Karpas-422 (cell line): ENCODE measurements around the gene PSME4. TPM values are rescaled to one million over a fixed set of nuclear protein-coding genes. Genes with fewer than 3 reads are reported as not detected.
"Not testable (repeated sequence)": the region's sequence is repeated elsewhere in the genome, so short reads cannot be mapped to it uniquely, and the experiment has no call there.

Experiments
- DNase-seq: peaks from one replicate; pipeline ENCODE4 v3.0.0-alpha.2; 2015
- H2AFZ ChIP-seq: fragments of 200-600 bp; sonication (generic); 2 replicates; pipeline ENCODE4 v1.6.1; 2014; ENCODE audit warnings: antibody characterized with exemption, low read length, mixed read lengths
- H3K27ac ChIP-seq: fragments of 200-600 bp; sonication (generic); 2 replicates; pipeline ENCODE4 v1.5.1; 2014; ENCODE audit warnings: mild to moderate bottlenecking, low read length, moderate library complexity
- H3K27me3 ChIP-seq: fragments of 200-600 bp; sonication (generic); 2 replicates; pipeline ENCODE4 v1.6.1; 2014; ENCODE audit warnings: low read length, mixed read lengths
- H3K36me3 ChIP-seq: fragments of 200-600 bp; sonication (generic); 2 replicates; pipeline ENCODE4 v1.6.1; 2014; ENCODE audit warnings: low read length, mixed read lengths; ENCODE audit not compliant: insufficient read depth
- H3K4me1 ChIP-seq: fragments of 200-600 bp; sonication (generic); 2 replicates; pipeline ENCODE4 v1.6.1; 2014; ENCODE audit warnings: mild to moderate bottlenecking, low read length, mixed read lengths
- H3K4me2 ChIP-seq: fragments of 200-600 bp; sonication (generic); 2 replicates; pipeline ENCODE4 v1.6.1; 2014; ENCODE audit warnings: low read length, low read depth, mild to moderate bottlenecking; ENCODE audit not compliant: poor library complexity, severe bottlenecking
- H3K4me3 ChIP-seq: fragments of 200-600 bp; sonication (generic); 2 replicates; pipeline ENCODE4 v1.5.1; 2014; ENCODE audit warnings: mild to moderate bottlenecking, antibody characterized with exemption, low read length, mixed read lengths
- H3K79me2 ChIP-seq: fragments of 200-600 bp; sonication (generic); 2 replicates; pipeline ENCODE4 v1.6.1; 2014; ENCODE audit warnings: mild to moderate bottlenecking, low read length, mixed read lengths
- H3K9ac ChIP-seq: fragments of 200-600 bp; sonication (generic); 2 replicates; pipeline ENCODE4 v1.6.0; 2014; ENCODE audit warnings: low read length
- H3K9me2 ChIP-seq: fragments of 200-600 bp; sonication (generic), shearing (Covaris generic); replicated peaks from 2 replicates; pipeline ENCODE4 v1.6.0; 2014; ENCODE audit warnings: mild to moderate bottlenecking, low read length, moderate library complexity; ENCODE audit not compliant: insufficient read depth
- H3K9me3 ChIP-seq: fragments of 300-700, 200-600 bp; sonication (generic); 2 replicates; pipeline ENCODE4 v1.6.1; 2014; ENCODE audit warnings: low read length, mixed read lengths
- H4K20me1 ChIP-seq: fragments of 200-600 bp; sonication (generic); 2 replicates; pipeline ENCODE4 v1.6.1; 2014; ENCODE audit warnings: mild to moderate bottlenecking, antibody characterized with exemption, low read length, low read depth; ENCODE audit not compliant: insufficient read depth
- total RNA-seq: library from RNA; depleted of rRNA; stranded (reverse); fragments of >200 nt; shearing (Covaris generic); gene quantifications from 2 replicates; pipeline ENCODE4 v1.2.3, GENCODE V29; 2014; ENCODE audit warnings: low replicate concordance

PSME4 gene
- total RNA-seq, 1 experiment from 2014 or later: 67.5 TPM

GRCh38 chr2:53851052-53851757 lies 119.6 kb downstream of the PSME4 start:
- H4K20me1 ChIP-seq, H3K4me1 ChIP-seq, H3K9me3 ChIP-seq, H3K27me3 ChIP-seq, H3K4me2 ChIP-seq, H3K27ac ChIP-seq, DNase-seq, H3K9ac ChIP-seq, H2AFZ ChIP-seq, H3K4me3 ChIP-seq, H3K9me2 ChIP-seq: not testable (repeated sequence)
- Histone ChIP-seq H3K79me2 (peaks cover 25% of the 10 kb centered on the region), H3K36me3 (peaks cover 29% of the 10 kb centered on the region)

GRCh38 chr2:53848062-53848461 lies 122.7 kb downstream of the PSME4 start:
- Histone ChIP-seq H2AFZ (no peak overlapping the region), H3K9me3 (no peaks in the 10 kb centered on the region), H3K4me2 (no peak overlapping the region), H3K9ac (no peak overlapping the region), H3K27me3 (no peaks in the 10 kb centered on the region), H3K36me3 (peaks cover 15% of the 10 kb centered on the region; the same call in 1 of the 2 replicates), H4K20me1 (no peaks in the 10 kb centered on the region), H3K27ac (no peak overlapping the region), H3K79me2 (peaks cover 12% of the 10 kb centered on the region), H3K4me1 (no peaks in the 10 kb centered on the region), H3K9me2 (no peaks in the 10 kb centered on the region), H3K4me3 (no peak overlapping the region)
- no peak for DNase-seq

- no peak overlapping the region for H2AFZ ChIP-seq
- no peak overlapping the region for H3K4me3 ChIP-seq
- H3K9me3 ChIP-seq: no peaks in the 10 kb centered on the region
- H3K79me2 ChIP-seq: no peaks in the 10 kb centered on the region
- no peak overlapping the region for H3K27ac ChIP-seq
- H3K9me2 ChIP-seq: no peaks in the 10 kb centered on the region
- no peaks in the 10 kb centered on the region for H4K20me1 ChIP-seq
- DNase-seq: no peak
- no peaks in the 10 kb centered on the region for H3K4me1 ChIP-seq
- H3K27me3 ChIP-seq: no peaks in the 10 kb centered on the region
- no peak overlapping the region for H3K9ac ChIP-seq
- no peak overlapping the region for H3K4me2 ChIP-seq
- H3K36me3 ChIP-seq: peaks cover under 1% of the 10 kb centered on the region; the same call in 1 of the 2 replicates
These were observed 127.2 kb downstream of the PSME4 start for GRCh38 chr2:53843595-53843994.

GRCh38 chr2:53842891-53843290 lies 127.9 kb downstream of the PSME4 start:
- Histone ChIP-seq H4K20me1 (no peaks in the 10 kb centered on the region), H3K36me3 (no peaks in the 10 kb centered on the region; the same call in 1 of the 2 replicates), H3K9me2 (no peaks in the 10 kb centered on the region), H2AFZ (no peak overlapping the region), H3K4me3 (no peak overlapping the region), H3K9me3 (no peaks in the 10 kb centered on the region), H3K27ac (no peak overlapping the region), H3K9ac (no peak overlapping the region), H3K79me2 (no peaks in the 10 kb centered on the region), H3K4me1 (no peaks in the 10 kb centered on the region), H3K27me3 (no peaks in the 10 kb centered on the region), H3K4me2 (no peak overlapping the region)
- DNase-seq: no peak

GRCh38 chr2:53841651-53842050 lies 129.1 kb downstream of the PSME4 start:
- not testable (repeated sequence) for DNase-seq, H2AFZ ChIP-seq, H3K9ac ChIP-seq, H3K27me3 ChIP-seq, H3K4me3 ChIP-seq, H4K20me1 ChIP-seq, H3K9me2 ChIP-seq, H3K79me2 ChIP-seq, H3K9me3 ChIP-seq, H3K4me1 ChIP-seq, H3K36me3 ChIP-seq, H3K4me2 ChIP-seq, H3K27ac ChIP-seq

GRCh38 chr2:53840580-53840979 lies 130.2 kb downstream of the PSME4 start:
- no peak overlapping the region for H2AFZ ChIP-seq
- no peak overlapping the region for H3K27ac ChIP-seq
- H3K4me2 ChIP-seq: no peak overlapping the region
- no peaks in the 10 kb centered on the region; the same call in 1 of the 2 replicates for H3K36me3 ChIP-seq
- no peaks in the 10 kb centered on the region for H4K20me1 ChIP-seq
- H3K79me2 ChIP-seq: no peaks in the 10 kb centered on the region
- H3K4me3 ChIP-seq: no peak overlapping the region
- no peaks in the 10 kb centered on the region for H3K4me1 ChIP-seq
- no peak overlapping the region for H3K9ac ChIP-seq
- H3K9me2 ChIP-seq: no peaks in the 10 kb centered on the region
- H3K27me3 ChIP-seq: no peaks in the 10 kb centered on the region
- no peak for DNase-seq
- H3K9me3 ChIP-seq: no peaks in the 10 kb centered on the region

GRCh38 chr2:53829980-53830290 lies 140.9 kb downstream of the PSME4 start:
- not testable (repeated sequence) for H3K9ac ChIP-seq, H2AFZ ChIP-seq, H3K4me1 ChIP-seq, H3K79me2 ChIP-seq, H3K4me2 ChIP-seq, H3K9me2 ChIP-seq, H3K4me3 ChIP-seq, H4K20me1 ChIP-seq, H3K27ac ChIP-seq, H3K27me3 ChIP-seq, H3K36me3 ChIP-seq, DNase-seq, H3K9me3 ChIP-seq

GRCh38 chr2:53829273-53829979 lies 141.4 kb downstream of the PSME4 start:
- H3K9me2 ChIP-seq: no peaks in the 10 kb centered on the region
- no peak overlapping the region for H3K4me2 ChIP-seq
- no peaks in the 10 kb centered on the region for H3K9me3 ChIP-seq
- H4K20me1 ChIP-seq: no peaks in the 10 kb centered on the region
- no peaks in the 10 kb centered on the region for H3K79me2 ChIP-seq
- no peak for DNase-seq
- H3K27ac ChIP-seq: no peak overlapping the region
- H3K36me3 ChIP-seq: no peaks in the 10 kb centered on the region
- no peak overlapping the region for H3K9ac ChIP-seq
- no peak overlapping the region for H2AFZ ChIP-seq
- no peaks in the 10 kb centered on the region for H3K4me1 ChIP-seq
- no peaks in the 10 kb centered on the region for H3K27me3 ChIP-seq
- H3K4me3 ChIP-seq: no peak overlapping the region
